Brain microvascular endothelial cell (primary cell): ENCODE measurements around the gene TREML4.
A peak's percentile ranks its signal among the peaks of the same experiment; 100 is the strongest.

Source experiments
- DNase-seq: peaks from one replicate; pipeline ENCODE4 v3.0.0-alpha.2; 2020
- H3K27ac ChIP-seq: fragments of 250-450 bp; sonication (Bioruptor Pico); 2 replicates; pipeline ENCODE4 v1.5.1; 2020; ENCODE audit warnings: mild to moderate bottlenecking, moderate library complexity
- H3K27me3 ChIP-seq: fragments of 250-450 bp; sonication (Bioruptor Pico); replicated peaks from 2 replicates; pipeline ENCODE4 v1.5.1; 2020; ENCODE audit warnings: mild to moderate bottlenecking
- H3K36me3 ChIP-seq: fragments of 250-450 bp; sonication (Bioruptor Pico); replicated peaks from 2 replicates; pipeline ENCODE4 v1.5.1; 2020; ENCODE audit warnings: mild to moderate bottlenecking
- H3K4me3 ChIP-seq: 2 replicates; pipeline ENCODE4 v1.5.1; 2011; ENCODE audit warnings: low read depth, mild to moderate bottlenecking, control low read depth, low read length, moderate library complexity
- in situ Hi-C: cut with HindIII; loops from 2 replicates; pipeline ENCODE4 v1.10.0; 2017; ENCODE audit warnings: low sequenced_read_pairs, low pct_ligation_motif_present
- TF ChIP-seq, protein P1 (sequence below): IDR thresholded peaks from 2 replicates; pipeline ENCODE4 v1.5.1; 2011; ENCODE audit warnings: low read depth, mild to moderate bottlenecking, moderate library complexity, low read length, control low read depth, inconsistent platforms; ENCODE audit errors: missing control alignments

Gene TREML4

DNA sequence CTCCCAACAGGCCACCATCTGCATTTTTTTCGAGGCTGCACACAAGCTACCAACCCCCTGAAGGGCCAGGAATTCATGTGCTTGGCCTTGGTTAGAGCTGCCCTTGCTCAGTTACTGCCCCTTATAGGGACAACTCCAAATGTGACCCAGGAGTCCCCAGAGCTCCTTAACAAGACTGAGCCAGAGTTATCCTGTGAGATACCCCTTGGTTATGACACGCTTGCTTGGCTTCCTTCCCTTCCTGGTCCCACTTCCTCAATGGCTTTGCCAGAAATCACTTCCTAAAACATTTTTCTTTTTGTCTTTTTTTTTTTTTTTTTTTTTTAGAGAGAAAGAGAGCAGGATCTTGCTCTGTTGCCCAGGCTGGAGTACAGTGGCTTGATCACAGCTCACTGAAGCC, 49.5 kb downstream of the TREML4 start:
- H3K27ac ChIP-seq: no peak overlapping the region

DNA sequence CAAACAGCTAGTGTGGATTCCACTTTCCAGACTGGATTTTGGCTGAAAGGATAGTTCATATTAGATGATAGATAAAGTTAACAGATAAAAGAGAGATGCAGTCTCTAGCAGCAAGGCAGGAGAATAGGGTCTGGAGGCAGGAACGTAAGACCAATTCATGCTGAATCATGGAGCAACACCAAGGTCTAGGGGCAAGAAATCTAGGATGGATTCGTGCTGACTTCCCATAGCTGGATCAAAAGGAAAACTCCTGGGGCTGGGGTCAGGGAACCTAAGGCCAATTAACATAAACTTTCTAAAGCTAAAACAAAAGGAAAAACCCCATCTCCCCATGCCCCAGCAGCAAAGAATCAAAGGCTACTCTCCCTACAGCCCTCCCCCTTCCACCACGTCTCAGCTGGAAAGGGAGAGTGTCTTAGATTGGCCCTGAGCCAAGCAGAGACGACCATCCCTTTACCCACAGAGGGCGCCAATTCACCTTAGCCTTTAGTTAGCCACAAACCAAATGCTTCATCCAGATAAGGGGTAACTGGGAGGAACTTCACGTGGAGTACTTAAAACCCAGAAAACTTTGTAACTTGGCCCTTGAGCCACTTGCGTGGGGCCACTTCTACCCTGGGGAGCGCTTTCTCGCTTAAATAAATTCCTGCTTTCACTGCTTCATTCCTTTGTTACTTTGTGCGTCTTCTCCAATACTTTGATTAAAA, 50.7 kb downstream of the TREML4 start:
- Histone ChIP-seq H3K27me3 (peaks cover 2% of the 10 kb centered on the region), H3K36me3 (no peaks in the 10 kb centered on the region), H3K27ac (no peak overlapping the region), H3K4me3 (no peak overlapping the region)
- in situ Hi-C loops: no loop called here
- peak; percentile 61 for DNase-seq
- TF ChIP-seq, protein P1, sequence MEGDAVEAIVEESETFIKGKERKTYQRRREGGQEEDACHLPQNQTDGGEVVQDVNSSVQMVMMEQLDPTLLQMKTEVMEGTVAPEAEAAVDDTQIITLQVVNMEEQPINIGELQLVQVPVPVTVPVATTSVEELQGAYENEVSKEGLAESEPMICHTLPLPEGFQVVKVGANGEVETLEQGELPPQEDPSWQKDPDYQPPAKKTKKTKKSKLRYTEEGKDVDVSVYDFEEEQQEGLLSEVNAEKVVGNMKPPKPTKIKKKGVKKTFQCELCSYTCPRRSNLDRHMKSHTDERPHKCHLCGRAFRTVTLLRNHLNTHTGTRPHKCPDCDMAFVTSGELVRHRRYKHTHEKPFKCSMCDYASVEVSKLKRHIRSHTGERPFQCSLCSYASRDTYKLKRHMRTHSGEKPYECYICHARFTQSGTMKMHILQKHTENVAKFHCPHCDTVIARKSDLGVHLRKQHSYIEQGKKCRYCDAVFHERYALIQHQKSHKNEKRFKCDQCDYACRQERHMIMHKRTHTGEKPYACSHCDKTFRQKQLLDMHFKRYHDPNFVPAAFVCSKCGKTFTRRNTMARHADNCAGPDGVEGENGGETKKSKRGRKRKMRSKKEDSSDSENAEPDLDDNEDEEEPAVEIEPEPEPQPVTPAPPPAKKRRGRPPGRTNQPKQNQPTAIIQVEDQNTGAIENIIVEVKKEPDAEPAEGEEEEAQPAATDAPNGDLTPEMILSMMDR: peak; percentile 72

More for the DNA sequence above, 49.5 kb downstream of the TREML4 start:
- TF ChIP-seq, protein P1: no peak
- DNase-seq: no peak
- in situ Hi-C loops: no loop called here
- no peaks in the 10 kb centered on the region for H3K36me3 ChIP-seq
- no peak overlapping the region for H3K4me3 ChIP-seq
- peaks cover 2% of the 10 kb centered on the region for H3K27me3 ChIP-seq

DNA sequence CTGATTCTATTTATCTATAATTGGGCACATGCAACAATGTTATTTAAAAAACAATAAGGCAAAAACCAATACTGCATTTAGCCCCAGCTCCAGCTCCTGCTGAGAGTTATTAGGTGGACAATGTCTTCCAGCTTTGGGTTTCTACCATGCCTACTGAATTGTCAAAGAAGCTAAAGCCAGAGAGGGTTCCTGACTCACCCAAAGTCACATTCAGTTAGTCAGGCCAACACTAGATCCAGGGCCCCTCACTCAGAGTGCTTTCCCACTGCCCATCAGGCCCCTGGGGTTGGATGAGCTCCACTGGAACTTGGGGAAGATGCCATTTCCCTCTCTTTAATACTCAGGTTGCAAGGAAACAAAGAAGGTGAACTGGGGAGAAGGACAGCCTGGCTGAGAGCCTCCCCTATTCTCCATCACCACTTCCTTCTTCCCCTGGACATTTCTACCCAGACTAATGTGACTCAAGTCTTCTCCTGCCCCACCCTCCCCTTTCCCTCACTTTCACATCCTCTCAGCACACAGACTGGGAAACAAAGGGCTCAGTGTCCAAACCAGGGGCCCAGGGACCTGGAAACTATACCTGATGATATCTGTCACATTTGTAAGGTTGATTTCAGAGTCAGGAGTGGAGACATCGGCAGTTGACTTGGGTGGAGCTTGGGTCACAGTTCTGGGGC, 52.4 kb downstream of the TREML4 start:
- Histone ChIP-seq H3K4me3 (no peak overlapping the region), H3K27me3 (peaks cover 2% of the 10 kb centered on the region), H3K27ac (no peak overlapping the region), H3K36me3 (no peaks in the 10 kb centered on the region)
- DNase-seq: no peak
- TF ChIP-seq, protein P1: no peak
- in situ Hi-C loops: no loop called here

DNA sequence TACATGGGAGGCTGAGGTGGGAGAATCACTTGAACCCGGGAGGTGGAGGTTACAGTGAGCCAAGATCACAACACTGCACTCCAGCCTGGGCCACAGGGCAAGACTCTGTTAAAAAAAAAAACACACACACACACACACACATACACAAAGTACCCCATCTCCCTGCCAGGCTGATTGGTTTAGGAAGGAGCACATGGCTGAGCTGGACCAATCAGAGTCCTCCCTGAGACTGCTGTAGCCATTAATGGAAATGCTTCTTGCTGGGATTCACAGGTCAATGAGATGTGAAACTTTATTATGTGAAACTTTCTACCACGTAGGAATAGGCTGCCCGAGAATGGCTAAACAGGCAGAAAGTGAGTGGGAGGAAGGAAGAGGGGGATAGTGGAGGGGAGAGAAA, 55.5 kb downstream of the TREML4 start:
- in situ Hi-C loops: no loop called here
- H3K36me3 ChIP-seq: no peaks in the 10 kb centered on the region
- H3K27ac ChIP-seq: no peak overlapping the region
- TF ChIP-seq, protein P1: no peak
- H3K4me3 ChIP-seq: no peak overlapping the region
- no peak for DNase-seq
- H3K27me3 ChIP-seq: no peaks in the 10 kb centered on the region

DNA sequence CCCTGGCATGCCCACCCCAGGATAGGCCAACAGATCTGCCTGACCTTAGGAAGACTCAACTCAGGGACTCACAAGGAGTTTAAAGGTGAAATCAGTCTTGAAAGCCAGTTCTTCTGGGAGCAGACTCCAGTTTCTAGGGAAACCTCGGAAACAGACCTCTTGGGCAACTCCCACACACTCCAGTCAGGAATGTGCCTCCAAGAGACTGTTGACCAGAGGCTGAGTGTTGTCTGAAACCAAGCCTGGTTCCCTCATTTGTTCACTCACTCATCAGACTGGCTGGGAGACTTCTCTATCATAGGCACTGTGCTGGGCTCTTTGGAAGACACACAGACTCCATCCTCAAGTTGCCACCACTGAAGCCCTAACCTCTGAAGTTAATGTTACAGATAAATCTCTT, 56.6 kb downstream of the TREML4 start:
- Histone ChIP-seq H3K4me3 (no peak overlapping the region), H3K27me3 (no peaks in the 10 kb centered on the region), H3K27ac (no peak overlapping the region), H3K36me3 (no peaks in the 10 kb centered on the region)
- TF ChIP-seq, protein P1: no peak
- in situ Hi-C loops: no loop called here
- peak; percentile 46 for DNase-seq
